ENCODE data around the gene SEMA4G.

DNA sequence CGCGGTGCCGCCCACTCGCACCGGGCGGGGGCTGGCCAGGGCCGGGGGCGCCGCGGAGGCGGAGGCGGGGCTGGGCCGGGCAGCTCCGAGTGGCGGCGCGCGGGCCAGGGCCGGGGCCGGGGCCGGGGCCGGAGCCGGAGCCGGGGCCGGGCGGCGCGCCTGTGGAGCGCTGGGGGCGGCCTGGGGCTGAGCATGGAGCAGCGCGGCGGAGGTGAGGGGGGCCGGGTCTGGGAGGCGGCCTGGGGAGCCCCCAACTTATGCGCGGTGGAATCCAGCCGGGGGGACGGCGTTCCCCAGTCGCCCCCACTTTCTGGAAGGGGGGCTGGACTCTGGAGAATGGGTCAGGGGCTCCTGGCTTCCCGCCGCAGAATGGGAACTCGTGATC lies 30.4 kb downstream of the SEMA4G start, which contains the start of gene LZTS2:
- TF ChIP-seq CTCF (IDR thresholded peaks at IDR 0.05) (no peak), POLR2AphosphoS5 (IDR thresholded peaks at IDR 0.05) (no peak)
